ENCODE measurements around the gene PLXNA2. TPM values are rescaled to one million over a fixed set of nuclear protein-coding genes. Genes with fewer than 3 reads are reported as not detected.

PLXNA2 gene
- total and polyA plus RNA-seq, 2 donors: 1.9 to 5.6 TPM

DNA sequence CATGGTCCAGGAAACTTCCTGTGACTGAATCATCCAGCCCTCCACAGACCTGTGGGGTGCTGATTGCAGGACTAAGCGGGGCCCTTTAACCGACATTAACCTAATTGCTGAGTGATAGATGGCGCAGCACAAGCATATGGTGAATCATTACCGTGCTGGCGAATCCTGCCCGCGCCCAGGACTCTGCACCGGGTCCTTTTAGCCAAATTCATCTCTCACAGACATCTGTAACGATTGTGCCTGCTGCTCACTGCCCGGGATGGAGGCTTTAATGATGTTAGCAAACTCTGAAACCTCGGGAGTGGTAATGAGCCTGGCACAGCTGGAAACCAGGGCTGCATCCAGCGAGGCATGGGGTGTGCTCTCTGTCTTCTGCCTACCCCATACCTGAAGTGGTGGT is 185.9 kb downstream of the PLXNA2 start:
- no peak overlapping the region for H3K4me3 ChIP-seq (ENCODE audit: low read length in 2 of 2)
- H3K36me3 ChIP-seq (ENCODE audit: control insufficient read depth in 2 of 2, insufficient read depth in 2 of 2, low read length in 1 of 2): no peaks in the 10 kb centered on the region
- WGBS: 88% methylated on average over 12 of the region's 12 CpGs
- peaks cover 21 to 60% of the 10 kb centered on the region in 2 donors for H3K4me1 ChIP-seq (ENCODE audit: control insufficient read depth in 2 of 2, insufficient read depth in 2 of 2, low read length in 2 of 2)
- no peaks in the 10 kb centered on the region for H3K9me3 ChIP-seq (ENCODE audit: control insufficient read depth in 2 of 2, insufficient read depth in 1 of 2, low read length in 1 of 2)
- H3K27ac ChIP-seq (ENCODE audit: low read depth in 1 of 2, low read length in 1 of 2): no peak overlapping the region
- H3K27me3 ChIP-seq (ENCODE audit: control insufficient read depth in 2 of 2, insufficient read depth in 1 of 2, low read length in 1 of 2): no peaks in the 10 kb centered on the region
- DNase-seq (ENCODE audit: low read depth in 6 of 9, low spot score in 9 of 9): no peak

DNA sequence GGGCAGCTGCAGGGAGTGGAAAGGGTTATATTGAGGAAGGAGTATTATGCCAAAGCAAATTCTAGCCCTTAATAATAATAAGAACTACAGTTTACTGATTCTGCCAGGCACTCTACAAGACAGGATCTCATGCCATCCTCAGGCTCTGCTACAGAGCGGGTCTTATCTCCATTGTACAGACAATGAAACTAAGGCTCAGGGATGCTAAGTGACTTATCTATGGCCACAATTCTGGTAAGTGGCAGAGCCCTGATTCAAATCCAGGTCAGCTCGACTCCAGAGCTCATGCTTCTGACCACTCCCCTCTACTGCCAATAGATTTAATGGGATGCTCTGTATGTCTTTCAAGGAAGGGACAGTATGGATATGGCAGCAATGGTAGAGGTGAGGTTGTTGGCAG is 187.1 kb downstream of the PLXNA2 start:
- 99% methylated on average over 2 of the region's 2 CpGs for WGBS
- Histone ChIP-seq H3K4me3 (ENCODE audit: low read length in 2 of 2) (no peak overlapping the region), H3K9me3 (ENCODE audit: control insufficient read depth in 2 of 2, insufficient read depth in 1 of 2, low read length in 1 of 2) (no peaks in the 10 kb centered on the region), H3K36me3 (ENCODE audit: control insufficient read depth in 2 of 2, insufficient read depth in 2 of 2, low read length in 1 of 2) (no peaks in the 10 kb centered on the region), H3K4me1 (ENCODE audit: control insufficient read depth in 2 of 2, insufficient read depth in 2 of 2, low read length in 2 of 2) (peaks cover 17 to 49% of the 10 kb centered on the region in 2 donors), H3K27me3 (ENCODE audit: control insufficient read depth in 2 of 2, insufficient read depth in 1 of 2, low read length in 1 of 2) (no peaks in the 10 kb centered on the region), H3K27ac (ENCODE audit: low read depth in 1 of 2, low read length in 1 of 2) (no peak overlapping the region)
- no peak for DNase-seq (ENCODE audit: low read depth in 6 of 9, low spot score in 9 of 9)

DNA sequence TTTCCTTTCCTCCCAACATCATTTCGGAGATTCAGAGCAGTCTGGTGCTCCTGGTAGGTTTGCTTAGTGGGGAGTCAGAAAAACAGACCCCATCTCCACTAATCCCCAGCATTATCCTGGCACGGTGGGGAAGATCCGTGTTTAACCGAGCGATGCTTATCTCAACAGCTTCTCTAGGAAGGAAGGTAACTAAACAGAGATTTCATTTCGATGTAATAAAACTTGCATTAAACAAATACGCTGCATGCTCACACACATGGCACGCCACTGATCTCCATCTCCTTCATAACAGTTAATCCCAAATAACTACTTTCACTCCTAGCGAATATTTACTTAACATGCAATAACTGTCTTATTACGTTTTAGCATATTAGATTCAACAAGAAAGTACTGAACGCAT is 188.6 kb downstream of the PLXNA2 start:
- H3K36me3 ChIP-seq (ENCODE audit: control insufficient read depth in 2 of 2, insufficient read depth in 2 of 2, low read length in 1 of 2): peaks cover 0 to 2% of the 10 kb centered on the region in 2 donors
- 98% methylated on average over 11 of the region's 11 CpGs for WGBS
- no peak overlapping the region for H3K27ac ChIP-seq (ENCODE audit: low read depth in 1 of 2, low read length in 1 of 2)
- no peaks in the 10 kb centered on the region for H3K27me3 ChIP-seq (ENCODE audit: control insufficient read depth in 2 of 2, insufficient read depth in 1 of 2, low read length in 1 of 2)
- no peak overlapping the region for H3K4me3 ChIP-seq (ENCODE audit: low read length in 2 of 2)
- H3K4me1 ChIP-seq (ENCODE audit: control insufficient read depth in 2 of 2, insufficient read depth in 2 of 2, low read length in 2 of 2): peaks cover 11 to 36% of the 10 kb centered on the region in 2 donors
- no peaks in the 10 kb centered on the region for H3K9me3 ChIP-seq (ENCODE audit: control insufficient read depth in 2 of 2, insufficient read depth in 1 of 2, low read length in 1 of 2)
- no peak for DNase-seq (ENCODE audit: low read depth in 6 of 9, low spot score in 9 of 9)

DNA sequence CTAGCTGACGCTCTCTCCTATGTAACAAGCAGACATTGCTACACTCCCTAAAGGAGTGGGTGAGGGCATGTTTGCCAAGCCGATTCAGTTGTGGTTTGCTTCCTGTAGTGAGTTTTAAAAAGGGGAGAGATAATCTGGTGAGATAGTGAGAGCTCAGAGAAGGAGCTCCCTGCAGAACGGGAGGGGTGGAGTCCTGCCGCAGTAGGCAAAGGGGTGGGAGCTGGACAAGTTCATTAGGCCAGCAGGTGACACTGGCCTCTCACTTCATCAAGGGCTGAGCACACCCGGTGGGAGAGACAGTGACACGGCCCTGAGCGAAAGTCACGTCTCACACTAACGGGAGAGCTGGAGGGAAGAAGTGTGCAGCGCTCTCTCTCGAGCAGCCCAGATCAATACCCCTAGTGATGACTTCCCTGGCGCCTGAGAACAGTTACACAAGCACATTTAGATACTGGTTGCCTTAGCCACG is 189.2 kb downstream of the PLXNA2 start:
- DNase-seq (ENCODE audit: low read depth in 6 of 9, low spot score in 9 of 9): no peak
- Histone ChIP-seq H3K4me1 (ENCODE audit: control insufficient read depth in 2 of 2, insufficient read depth in 2 of 2, low read length in 2 of 2) (peaks cover 13 to 31% of the 10 kb centered on the region in 2 donors), H3K36me3 (ENCODE audit: control insufficient read depth in 2 of 2, insufficient read depth in 2 of 2, low read length in 1 of 2) (peaks cover 0 to 2% of the 10 kb centered on the region in 2 donors), H3K27me3 (ENCODE audit: control insufficient read depth in 2 of 2, insufficient read depth in 1 of 2, low read length in 1 of 2) (no peaks in the 10 kb centered on the region), H3K9me3 (ENCODE audit: control insufficient read depth in 2 of 2, insufficient read depth in 1 of 2, low read length in 1 of 2) (no peaks in the 10 kb centered on the region), H3K4me3 (ENCODE audit: low read length in 2 of 2) (no peak overlapping the region), H3K27ac (ENCODE audit: low read depth in 1 of 2, low read length in 1 of 2) (no peak overlapping the region)
- 76% methylated on average over 13 of the region's 13 CpGs for WGBS

DNA sequence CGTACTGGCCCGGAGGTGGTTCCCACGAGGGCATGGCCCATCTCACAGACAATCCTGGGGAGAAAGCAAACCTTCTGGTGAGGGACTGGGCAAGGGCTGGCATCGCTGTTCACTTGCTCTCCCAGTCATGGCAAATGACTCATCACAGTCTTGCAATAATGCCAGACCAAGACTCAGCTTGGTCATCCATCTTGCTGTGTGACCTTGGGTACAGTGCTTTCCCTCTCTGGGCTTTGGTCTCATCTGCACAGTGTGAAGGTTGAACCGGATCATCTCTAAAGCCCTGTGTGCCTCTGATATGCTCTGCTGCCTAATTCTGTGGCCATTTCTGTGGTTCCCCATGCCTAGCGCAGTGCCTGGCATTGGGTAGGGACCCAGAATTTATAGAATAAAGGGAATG is 189.7 kb downstream of the PLXNA2 start:
- H3K4me3 ChIP-seq (ENCODE audit: low read length in 2 of 2): no peak overlapping the region

DNA sequence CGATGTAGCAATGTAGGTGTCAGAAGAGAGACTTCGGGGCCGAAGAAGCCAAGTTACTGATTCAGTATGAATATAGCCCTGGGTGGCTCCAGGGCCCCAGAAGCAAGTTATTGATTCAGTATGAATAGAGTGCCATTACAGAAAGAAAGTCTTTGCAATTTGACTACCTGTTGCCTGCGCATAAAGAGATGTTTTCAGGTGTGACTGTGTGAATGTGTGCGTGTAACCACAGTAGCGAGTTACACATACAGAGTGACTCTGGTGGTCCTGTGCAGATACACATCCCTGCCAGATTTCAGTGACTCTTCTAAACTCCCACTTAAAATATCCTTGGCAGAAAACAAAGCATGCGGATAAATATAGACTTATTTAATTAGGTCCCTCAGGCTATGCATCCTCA is 190.5 kb downstream of the PLXNA2 start:
- H3K27me3 ChIP-seq (ENCODE audit: control insufficient read depth in 2 of 2, insufficient read depth in 1 of 2, low read length in 1 of 2): no peaks in the 10 kb centered on the region
- no peaks in the 10 kb centered on the region for H3K9me3 ChIP-seq (ENCODE audit: control insufficient read depth in 2 of 2, insufficient read depth in 1 of 2, low read length in 1 of 2)
- H3K36me3 ChIP-seq (ENCODE audit: control insufficient read depth in 2 of 2, insufficient read depth in 2 of 2, low read length in 1 of 2): peaks cover 0 to 2% of the 10 kb centered on the region in 2 donors
- no peak overlapping the region for H3K4me3 ChIP-seq (ENCODE audit: low read length in 2 of 2)
- no peak for DNase-seq (ENCODE audit: low read depth in 6 of 9, low spot score in 9 of 9)
- H3K27ac ChIP-seq (ENCODE audit: low read depth in 1 of 2, low read length in 1 of 2): no peak overlapping the region
- H3K4me1 ChIP-seq (ENCODE audit: control insufficient read depth in 2 of 2, insufficient read depth in 2 of 2, low read length in 2 of 2): peaks cover 20 to 35% of the 10 kb centered on the region in 2 donors
- WGBS: 84% methylated on average over 7 of the region's 7 CpGs

More for the DNA sequence above, 189.7 kb downstream of the PLXNA2 start:
- Histone ChIP-seq H3K36me3 (ENCODE audit: control insufficient read depth in 2 of 2, insufficient read depth in 2 of 2, low read length in 1 of 2) (peaks cover 0 to 2% of the 10 kb centered on the region in 2 donors), H3K9me3 (ENCODE audit: control insufficient read depth in 2 of 2, insufficient read depth in 1 of 2, low read length in 1 of 2) (no peaks in the 10 kb centered on the region), H3K4me1 (ENCODE audit: control insufficient read depth in 2 of 2, insufficient read depth in 2 of 2, low read length in 2 of 2) (peaks cover 13 to 27% of the 10 kb centered on the region in 2 donors), H3K27me3 (ENCODE audit: control insufficient read depth in 2 of 2, insufficient read depth in 1 of 2, low read length in 1 of 2) (no peaks in the 10 kb centered on the region), H3K27ac (ENCODE audit: low read depth in 1 of 2, low read length in 1 of 2) (no peak overlapping the region)
- 93% methylated on average over 6 of the region's 6 CpGs for WGBS
- no peak for DNase-seq (ENCODE audit: low read depth in 6 of 9, low spot score in 9 of 9)

DNA sequence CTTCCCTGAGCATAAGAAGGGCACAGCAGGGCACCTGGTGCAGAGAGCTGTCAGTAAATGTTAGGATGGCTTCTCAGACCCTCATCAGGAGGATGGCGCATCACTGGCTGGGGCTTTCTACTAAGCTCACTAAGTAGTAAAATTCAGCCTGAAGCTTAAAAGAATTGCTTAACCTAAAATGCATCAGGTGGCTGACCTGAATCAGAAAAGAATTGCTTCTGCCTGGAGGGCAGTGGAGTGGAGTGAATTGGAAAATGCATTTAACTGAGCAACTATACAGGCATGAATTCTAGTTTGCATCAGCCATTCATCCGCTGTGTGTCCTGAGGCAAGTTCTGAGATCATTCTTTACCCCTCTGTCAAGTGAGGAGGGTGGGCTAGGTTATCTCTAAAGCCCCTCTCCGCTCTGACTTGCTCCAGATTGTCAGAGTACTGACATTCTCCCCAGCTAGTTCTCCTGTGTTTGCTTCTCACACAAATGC is 191.2 kb downstream of the PLXNA2 start:
- no peak overlapping the region for H3K27ac ChIP-seq (ENCODE audit: low read depth in 1 of 2, low read length in 1 of 2)
- DNase-seq (ENCODE audit: low read depth in 6 of 9, low spot score in 9 of 9): no peak
- H3K4me3 ChIP-seq (ENCODE audit: low read length in 2 of 2): no peak overlapping the region
- H3K9me3 ChIP-seq (ENCODE audit: control insufficient read depth in 2 of 2, insufficient read depth in 1 of 2, low read length in 1 of 2): no peaks in the 10 kb centered on the region
- peaks cover 0 to 2% of the 10 kb centered on the region in 2 donors for H3K36me3 ChIP-seq (ENCODE audit: control insufficient read depth in 2 of 2, insufficient read depth in 2 of 2, low read length in 1 of 2)
- over 99% methylated on average over 3 of the region's 3 CpGs for WGBS
- peaks cover 27 to 42% of the 10 kb centered on the region in 2 donors for H3K4me1 ChIP-seq (ENCODE audit: control insufficient read depth in 2 of 2, insufficient read depth in 2 of 2, low read length in 2 of 2)
- no peaks in the 10 kb centered on the region for H3K27me3 ChIP-seq (ENCODE audit: control insufficient read depth in 2 of 2, insufficient read depth in 1 of 2, low read length in 1 of 2)

DNA sequence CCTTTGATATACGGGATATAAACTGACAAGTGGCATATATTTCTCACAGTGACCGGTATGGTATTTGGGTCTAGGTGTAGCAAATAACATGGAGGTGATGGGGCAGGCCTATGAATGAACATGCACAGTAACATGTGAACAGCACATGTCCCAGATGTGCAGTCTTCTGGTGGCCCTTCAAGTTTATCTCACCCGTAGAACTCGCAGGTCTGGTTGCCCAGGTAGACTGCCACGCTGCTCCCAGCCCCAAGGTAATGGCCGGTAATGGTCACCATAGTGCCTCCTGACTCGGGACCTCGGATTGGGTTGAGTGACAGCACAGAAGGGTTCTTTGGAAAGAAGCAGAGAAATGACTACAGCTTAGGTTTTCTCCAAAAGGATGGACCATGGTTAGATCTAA is 192.0 kb downstream of the PLXNA2 start:
- WGBS: 97% methylated on average over 8 of the region's 8 CpGs
- H3K27ac ChIP-seq (ENCODE audit: low read depth in 1 of 2, low read length in 1 of 2): no peak overlapping the region
- DNase-seq (ENCODE audit: low read depth in 6 of 9, low spot score in 9 of 9): no peak
- no peaks in the 10 kb centered on the region for H3K9me3 ChIP-seq (ENCODE audit: control insufficient read depth in 2 of 2, insufficient read depth in 1 of 2, low read length in 1 of 2)
- no peaks in the 10 kb centered on the region for H3K27me3 ChIP-seq (ENCODE audit: control insufficient read depth in 2 of 2, insufficient read depth in 1 of 2, low read length in 1 of 2)
- H3K36me3 ChIP-seq (ENCODE audit: control insufficient read depth in 2 of 2, insufficient read depth in 2 of 2, low read length in 1 of 2): peaks cover 0 to 2% of the 10 kb centered on the region in 2 donors
- no peak overlapping the region for H3K4me3 ChIP-seq (ENCODE audit: low read length in 2 of 2)
- peaks cover 32 to 44% of the 10 kb centered on the region in 2 donors for H3K4me1 ChIP-seq (ENCODE audit: control insufficient read depth in 2 of 2, insufficient read depth in 2 of 2, low read length in 2 of 2)

DNA sequence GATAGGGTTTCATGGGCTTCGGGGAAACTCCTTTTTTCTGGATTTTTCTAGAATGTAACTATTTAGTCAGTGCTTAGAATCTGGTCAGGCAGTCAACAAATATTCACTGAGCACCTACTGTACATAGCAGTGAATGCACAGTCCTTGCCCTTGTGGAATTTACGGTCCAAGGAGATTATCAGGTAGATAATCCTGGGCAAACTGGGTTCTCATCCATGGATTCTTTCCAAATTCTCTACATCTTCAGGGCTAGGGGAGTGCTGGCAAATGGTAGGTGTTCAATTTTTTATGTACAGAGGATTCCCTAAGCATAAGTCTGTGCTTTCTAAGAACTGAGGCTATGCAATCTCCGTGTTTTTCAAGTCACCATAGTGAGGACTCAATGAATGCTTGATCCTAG is 192.5 kb downstream of the PLXNA2 start:
- no peaks in the 10 kb centered on the region for H3K9me3 ChIP-seq (ENCODE audit: control insufficient read depth in 2 of 2, insufficient read depth in 1 of 2, low read length in 1 of 2)
- 98% methylated on average over 3 of the region's 3 CpGs for WGBS
- H3K27ac ChIP-seq (ENCODE audit: low read depth in 1 of 2, low read length in 1 of 2): no peak overlapping the region
- peaks cover 32 to 46% of the 10 kb centered on the region in 2 donors for H3K4me1 ChIP-seq (ENCODE audit: control insufficient read depth in 2 of 2, insufficient read depth in 2 of 2, low read length in 2 of 2)
- H3K36me3 ChIP-seq (ENCODE audit: control insufficient read depth in 2 of 2, insufficient read depth in 2 of 2, low read length in 1 of 2): peaks cover 0 to 2% of the 10 kb centered on the region in 2 donors
- H3K4me3 ChIP-seq (ENCODE audit: low read length in 2 of 2): no peak overlapping the region
- no peak for DNase-seq (ENCODE audit: low read depth in 6 of 9, low spot score in 9 of 9)
- no peaks in the 10 kb centered on the region for H3K27me3 ChIP-seq (ENCODE audit: control insufficient read depth in 2 of 2, insufficient read depth in 1 of 2, low read length in 1 of 2)
